MCF 10A (cell line): ENCODE measurements around the gene CAMK2G. TPM values are rescaled to one million over a fixed set of nuclear protein-coding genes. Genes with fewer than 3 reads are reported as not detected.

ENCODE experiments used
- BruUV-seq: library from RNA; stranded (reverse); fragments of 400-500 nt; replicated peaks from 2 replicates; lab custom pipeline; 2021; lab: Mats Ljungman, UMichigan
- CTCF ChIA-PET: fragments of 300-600 bp; sonication (Branson Sonifier 250); formaldehyde crosslinking; extraction: SDS; loops from one replicate; lab custom pipeline; 2021; ENCODE audit warnings: antibody characterized with exemption, inconsistent platforms; lab: Yijun Ruan, JAX
- POLR2A ChIA-PET: fragments of 300-600, 350-650 bp; sonication (Branson Sonifier 250); formaldehyde crosslinking; extraction: SDS; loops from one replicate; lab custom pipeline; 2020; ENCODE audit warnings: antibody characterized with exemption, inconsistent platforms; lab: Yijun Ruan, JAX
- DNase-seq: peaks from one replicate; pipeline ENCODE4 v3.0.0-alpha.2; 2018; ENCODE audit not compliant: unreplicated experiment
- H3K27ac Mint-ChIP-seq: one replicate; pipeline ENCODE4 v1.8.0; 2022; ENCODE audit warnings: mild to moderate bottlenecking, low read depth, mixed read lengths; ENCODE audit not compliant: unreplicated experiment
- H3K27me3 Mint-ChIP-seq: one replicate; pipeline ENCODE4 v1.8.0; 2022; ENCODE audit warnings: mixed read lengths; ENCODE audit not compliant: insufficient read depth, unreplicated experiment
- H3K36me3 Mint-ChIP-seq: one replicate; pipeline ENCODE4 v1.8.0; 2022; ENCODE audit warnings: mild to moderate bottlenecking, moderate library complexity, mixed read lengths; ENCODE audit not compliant: insufficient read depth, unreplicated experiment
- H3K4me1 Mint-ChIP-seq: one replicate; pipeline ENCODE4 v1.8.0; 2022; ENCODE audit warnings: mixed read lengths; ENCODE audit not compliant: insufficient read depth, unreplicated experiment
- H3K4me3 Mint-ChIP-seq: one replicate; pipeline ENCODE4 v1.8.0; 2022; ENCODE audit warnings: mild to moderate bottlenecking, moderate library complexity, mixed read lengths; ENCODE audit not compliant: unreplicated experiment
- H3K9me3 Mint-ChIP-seq: one replicate; pipeline ENCODE4 v1.8.0; 2022; ENCODE audit warnings: mixed read lengths; ENCODE audit not compliant: unreplicated experiment
- intact Hi-C: fragments of 100-400 bp; cut with micrococcal nuclease; formaldehyde crosslinking; loops from 2 replicates; pipeline ENCODE4 v1.14.1; 2022
- total RNA-seq: library from RNA; stranded (reverse); gene quantifications from 2 replicates; pipeline ENCODE4 v1.2.3, GENCODE V29; 2022
- TF ChIP-seq, protein P1 (sequence below): fragments of 200-600 bp; IDR thresholded peaks from one replicate; pipeline ENCODE4 v1.8.0; 2022; ENCODE audit warnings: antibody characterized with exemption, mild to moderate bottlenecking; ENCODE audit not compliant: unreplicated experiment

Gene CAMK2G
- total RNA-seq, 1 experiment from 2014 or later: 10.9 TPM

DNA sequence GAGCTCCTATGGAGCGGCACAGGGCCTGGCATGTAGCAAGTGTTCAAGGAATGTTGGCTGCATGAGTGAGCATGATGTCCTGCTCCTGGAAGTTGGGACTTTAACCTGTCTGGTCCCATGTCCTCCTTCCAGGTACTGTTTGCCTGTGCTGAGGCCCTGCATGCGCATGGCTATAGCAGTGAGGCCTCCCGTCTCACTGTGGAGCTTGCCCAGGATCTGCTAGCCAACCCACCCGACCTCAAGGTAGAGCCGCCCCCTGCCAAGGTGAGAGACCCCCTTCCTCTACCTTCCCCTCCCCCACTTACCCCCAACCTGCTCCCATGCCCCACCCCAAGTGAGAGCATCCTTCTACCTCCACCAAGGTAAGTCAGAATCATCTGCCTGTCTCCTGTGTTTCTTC lies 80.9 kb downstream of the CAMK2G start:
- H3K27ac Mint-ChIP-seq: no peak overlapping the region
- H3K4me1 Mint-ChIP-seq: no peaks in the 10 kb centered on the region
- H3K9me3 Mint-ChIP-seq: no peaks in the 10 kb centered on the region
- intact Hi-C loops: no loop called here
- ChIA-PET POLR2A (interaction anchor here (1.1 to 2.4 kb wide), 3 partner anchors 10 to 16 kb away, joined by 3 to 5 read pairs (median 3); no protein-coding TSS in a partner anchor), CTCF (no interaction called here)
- no peaks in the 10 kb centered on the region for H3K27me3 Mint-ChIP-seq
- peaks cover 83% of the 10 kb centered on the region for H3K36me3 Mint-ChIP-seq
- no peak for DNase-seq
- BruUV-seq: no TSS peak
- H3K4me3 Mint-ChIP-seq: no peak overlapping the region
- TF ChIP-seq, protein P1, sequence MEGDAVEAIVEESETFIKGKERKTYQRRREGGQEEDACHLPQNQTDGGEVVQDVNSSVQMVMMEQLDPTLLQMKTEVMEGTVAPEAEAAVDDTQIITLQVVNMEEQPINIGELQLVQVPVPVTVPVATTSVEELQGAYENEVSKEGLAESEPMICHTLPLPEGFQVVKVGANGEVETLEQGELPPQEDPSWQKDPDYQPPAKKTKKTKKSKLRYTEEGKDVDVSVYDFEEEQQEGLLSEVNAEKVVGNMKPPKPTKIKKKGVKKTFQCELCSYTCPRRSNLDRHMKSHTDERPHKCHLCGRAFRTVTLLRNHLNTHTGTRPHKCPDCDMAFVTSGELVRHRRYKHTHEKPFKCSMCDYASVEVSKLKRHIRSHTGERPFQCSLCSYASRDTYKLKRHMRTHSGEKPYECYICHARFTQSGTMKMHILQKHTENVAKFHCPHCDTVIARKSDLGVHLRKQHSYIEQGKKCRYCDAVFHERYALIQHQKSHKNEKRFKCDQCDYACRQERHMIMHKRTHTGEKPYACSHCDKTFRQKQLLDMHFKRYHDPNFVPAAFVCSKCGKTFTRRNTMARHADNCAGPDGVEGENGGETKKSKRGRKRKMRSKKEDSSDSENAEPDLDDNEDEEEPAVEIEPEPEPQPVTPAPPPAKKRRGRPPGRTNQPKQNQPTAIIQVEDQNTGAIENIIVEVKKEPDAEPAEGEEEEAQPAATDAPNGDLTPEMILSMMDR: no peak

DNA sequence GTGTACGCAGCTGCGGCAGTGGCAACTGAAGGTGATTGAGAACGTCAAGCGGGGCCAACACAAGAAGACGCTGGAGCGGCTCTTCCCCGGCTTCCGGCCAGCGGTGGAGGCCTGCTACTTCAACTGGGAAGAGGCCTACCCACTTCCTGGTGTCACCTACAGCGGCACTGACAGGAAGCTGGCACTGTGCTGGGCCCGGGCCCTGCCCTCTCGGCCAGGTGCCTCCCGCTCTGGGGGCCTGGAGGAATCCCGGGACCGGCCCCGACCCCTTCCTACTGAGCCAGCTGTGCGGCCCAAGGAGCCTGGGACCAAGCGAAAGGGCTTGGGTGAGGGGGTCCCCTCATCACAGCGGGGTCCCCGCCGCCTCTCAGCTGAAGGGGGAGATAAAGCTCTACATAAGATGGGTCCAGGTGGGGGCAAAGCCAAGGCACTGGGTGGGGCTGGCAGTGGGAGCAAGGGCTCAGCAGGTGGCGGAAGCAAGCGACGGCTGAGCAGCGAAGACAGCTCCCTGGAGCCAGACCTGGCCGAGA lies 82.4 kb downstream of the CAMK2G start:
- Mint-ChIP-seq H3K27me3 (no peaks in the 10 kb centered on the region), H3K9me3 (no peaks in the 10 kb centered on the region), H3K27ac (no peak overlapping the region), H3K36me3 (peaks cover 70% of the 10 kb centered on the region), H3K4me3 (no peak overlapping the region), H3K4me1 (no peaks in the 10 kb centered on the region)
- ChIA-PET CTCF (no interaction called here), POLR2A (interaction anchor here (2.4 kb wide), 1 partner anchor 18 kb away, joined by 5 read pairs; no protein-coding TSS in a partner anchor)
- intact Hi-C loops: no loop called here
- BruUV-seq: no TSS peak
- TF ChIP-seq, protein P1: no peak
- no peak for DNase-seq

DNA sequence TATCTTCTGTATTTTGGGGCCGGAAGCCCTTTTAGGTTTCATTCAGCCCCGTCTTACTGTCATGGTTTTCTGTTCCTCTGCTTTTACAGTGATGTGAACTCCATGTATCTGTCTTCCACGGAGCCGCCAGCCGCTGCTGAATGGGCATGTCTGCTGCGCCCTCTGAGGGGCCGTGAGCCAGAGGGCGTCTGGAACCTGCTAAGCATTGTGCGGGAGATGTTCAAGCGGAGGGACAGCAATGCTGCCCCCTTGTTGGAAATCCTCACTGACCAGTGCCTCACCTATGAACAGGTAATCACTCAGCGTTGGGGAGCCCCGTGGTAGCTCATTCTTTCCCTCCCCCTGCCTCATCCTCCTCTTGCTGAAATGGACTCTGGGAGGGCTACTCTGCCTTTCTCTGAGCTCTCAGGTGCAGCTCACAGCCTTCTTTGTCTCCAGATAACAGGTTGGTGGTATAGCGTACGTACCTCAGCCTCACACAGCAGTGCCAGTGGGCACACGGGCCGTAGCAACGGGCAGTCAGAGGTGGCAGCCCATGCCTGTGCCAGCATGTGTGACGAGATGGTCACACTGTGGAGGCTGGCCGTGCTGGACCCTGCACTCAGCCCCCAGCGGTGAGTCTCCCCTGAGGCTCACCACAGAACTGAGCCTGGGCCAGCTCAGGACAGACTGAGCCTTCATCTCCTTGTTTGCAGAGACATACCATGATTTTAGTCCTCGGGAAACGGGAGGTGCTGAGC lies 83.3 kb downstream of the CAMK2G start:
- POLR2A ChIA-PET: interaction anchor here (1.7 to 2.4 kb wide), 2 partner anchors 10 to 18 kb away, joined by 4 to 5 read pairs; partner anchors contain the start of gene CHCHD1
- TF ChIP-seq, protein P1: no peak
- no TSS peak for BruUV-seq
- intact Hi-C loops: no loop called here
- no peaks in the 10 kb centered on the region for H3K9me3 Mint-ChIP-seq
- CTCF ChIA-PET: no interaction called here
- no peaks in the 10 kb centered on the region for H3K4me1 Mint-ChIP-seq
- H3K36me3 Mint-ChIP-seq: peaks cover 68% of the 10 kb centered on the region
- no peaks in the 10 kb centered on the region for H3K27me3 Mint-ChIP-seq
- no peak overlapping the region for H3K4me3 Mint-ChIP-seq
- no peak for DNase-seq
- no peak overlapping the region for H3K27ac Mint-ChIP-seq

DNA sequence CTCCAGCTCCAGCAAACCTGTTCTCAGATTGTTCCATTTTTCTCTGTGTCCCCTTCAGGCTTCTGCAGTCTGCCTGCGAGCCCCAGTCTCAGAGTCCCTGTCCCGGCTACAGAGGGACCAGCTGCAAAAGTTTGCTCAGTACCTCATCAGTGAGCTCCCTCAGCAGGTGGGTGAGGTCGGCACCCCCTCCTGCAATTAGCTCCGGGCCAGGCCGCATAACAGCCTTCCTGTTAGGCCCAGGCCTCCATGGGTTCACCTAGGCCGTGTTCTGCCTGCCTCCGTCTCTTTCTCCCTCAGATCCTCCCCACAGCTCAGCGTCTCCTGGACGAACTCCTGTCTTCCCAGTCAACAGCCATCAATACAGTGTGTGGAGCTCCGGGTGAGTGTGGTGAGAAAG lies 84.7 kb downstream of the CAMK2G start:
- no TSS peak for BruUV-seq
- TF ChIP-seq, protein P1: no peak
- ChIA-PET POLR2A (interaction anchor here (0.7 to 1.7 kb wide), 2 partner anchors 8 to 20 kb away, joined by 4 read pairs; partner anchors contain the start of gene CHCHD1), CTCF (interaction anchor here (1.1 kb wide), 1 partner anchor 61 kb away, joined by 3 read pairs; no protein-coding TSS in a partner anchor)
- Mint-ChIP-seq H3K9me3 (no peaks in the 10 kb centered on the region), H3K27me3 (no peaks in the 10 kb centered on the region), H3K36me3 (peaks cover 55% of the 10 kb centered on the region), H3K27ac (no peak overlapping the region), H3K4me3 (no peak overlapping the region), H3K4me1 (no peaks in the 10 kb centered on the region)
- intact Hi-C loops: no loop called here
- no peak for DNase-seq
